ENCODE data around the gene PRMT3.

DNA sequence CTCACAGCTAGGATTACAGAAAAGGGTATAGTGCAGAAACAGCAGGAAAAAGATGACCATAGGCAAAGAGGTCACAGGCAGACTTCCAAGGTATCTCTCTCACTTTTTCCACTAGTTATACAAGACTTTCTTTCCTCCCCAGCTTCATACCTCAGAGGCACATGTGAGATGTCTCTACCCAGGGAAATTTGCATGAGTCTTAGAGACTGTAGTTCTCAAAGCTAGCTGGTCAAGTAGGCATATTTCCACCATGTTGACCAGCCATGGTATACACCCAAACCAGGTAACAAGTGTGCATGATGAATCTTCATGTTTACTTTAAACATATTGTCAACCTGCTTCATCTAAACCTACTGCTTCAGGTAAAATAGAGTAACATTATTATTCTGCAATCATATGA, 27.9 kb downstream of the PRMT3 start:
- TF ChIP-seq, protein P1, sequence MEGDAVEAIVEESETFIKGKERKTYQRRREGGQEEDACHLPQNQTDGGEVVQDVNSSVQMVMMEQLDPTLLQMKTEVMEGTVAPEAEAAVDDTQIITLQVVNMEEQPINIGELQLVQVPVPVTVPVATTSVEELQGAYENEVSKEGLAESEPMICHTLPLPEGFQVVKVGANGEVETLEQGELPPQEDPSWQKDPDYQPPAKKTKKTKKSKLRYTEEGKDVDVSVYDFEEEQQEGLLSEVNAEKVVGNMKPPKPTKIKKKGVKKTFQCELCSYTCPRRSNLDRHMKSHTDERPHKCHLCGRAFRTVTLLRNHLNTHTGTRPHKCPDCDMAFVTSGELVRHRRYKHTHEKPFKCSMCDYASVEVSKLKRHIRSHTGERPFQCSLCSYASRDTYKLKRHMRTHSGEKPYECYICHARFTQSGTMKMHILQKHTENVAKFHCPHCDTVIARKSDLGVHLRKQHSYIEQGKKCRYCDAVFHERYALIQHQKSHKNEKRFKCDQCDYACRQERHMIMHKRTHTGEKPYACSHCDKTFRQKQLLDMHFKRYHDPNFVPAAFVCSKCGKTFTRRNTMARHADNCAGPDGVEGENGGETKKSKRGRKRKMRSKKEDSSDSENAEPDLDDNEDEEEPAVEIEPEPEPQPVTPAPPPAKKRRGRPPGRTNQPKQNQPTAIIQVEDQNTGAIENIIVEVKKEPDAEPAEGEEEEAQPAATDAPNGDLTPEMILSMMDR (IDR thresholded peaks at IDR 0.05; ENCODE audit: extremely low read depth in 1 of 2, insufficient read depth in 1 of 2, low read depth in 1 of 2, low read length in 2 of 2) = no peak
- no peak for TF ChIP-seq POLR2A (IDR thresholded peaks at IDR 0.05; ENCODE audit: low read depth, low read length)
